NCI-H2081 (cell line): Measurements from ENCODE around the gene RANBP9.

Experiments used
- DNase-seq, 2 experiments: peaks; one replicate each; lab custom pipeline; 2025; lab: John Stamatoyannopoulos, UW

The RANBP9 gene

GRCh38 chr6:13710552-13711323 is 897 bp downstream of the RANBP9 start:
- peak; percentile 6 to 41 for DNase-seq

- DNase-seq, result peak in 1 of 2 experiments; percentile 7
These were observed 1.7 kb downstream of the RANBP9 start for GRCh38 chr6:13709689-13710551.

GRCh38 chr6:13708736-13709135 is 2.9 kb downstream of the RANBP9 start:
- no peak for DNase-seq

GRCh38 chr6:13703496-13703895 is 8.1 kb downstream of the RANBP9 start:
- no peak for DNase-seq

- DNase-seq, result no peak
These were observed 8.8 kb downstream of the RANBP9 start for GRCh38 chr6:13702809-13703302.

- no peak for DNase-seq
These were observed 11.4 kb downstream of the RANBP9 start for GRCh38 chr6:13700232-13700631.

- no peak for DNase-seq
These were observed 12.9 kb downstream of the RANBP9 start for GRCh38 chr6:13698715-13699114.

- DNase-seq, result no peak
These were observed 13.8 kb downstream of the RANBP9 start for GRCh38 chr6:13697857-13698256.

- DNase-seq, result no peak
These were observed 15.4 kb downstream of the RANBP9 start for GRCh38 chr6:13696226-13696625.

- DNase-seq, result no peak
These were observed 16.4 kb downstream of the RANBP9 start for GRCh38 chr6:13695252-13695651.

- DNase-seq, result no peak
These were observed 17.1 kb downstream of the RANBP9 start for GRCh38 chr6:13694562-13694961.

GRCh38 chr6:13689511-13690256 is 22.0 kb downstream of the RANBP9 start:
- no peak for DNase-seq

GRCh38 chr6:13688692-13689196 is 22.9 kb downstream of the RANBP9 start:
- DNase-seq, result no peak

- no peak for DNase-seq
These were observed 23.7 kb downstream of the RANBP9 start for GRCh38 chr6:13687917-13688351.

- no peak for DNase-seq
These were observed 26.8 kb downstream of the RANBP9 start for GRCh38 chr6:13684855-13685254.

- DNase-seq, result no peak
These were observed 28.6 kb downstream of the RANBP9 start for GRCh38 chr6:13683038-13683437.

- no peak for DNase-seq
These were observed 29.3 kb downstream of the RANBP9 start for GRCh38 chr6:13682346-13682745.

GRCh38 chr6:13681305-13682061 is 30.2 kb downstream of the RANBP9 start:
- DNase-seq, result no peak

GRCh38 chr6:13680448-13680968 is 31.1 kb downstream of the RANBP9 start:
- DNase-seq, result no peak

- DNase-seq, result no peak
These were observed 31.6 kb downstream of the RANBP9 start for GRCh38 chr6:13679996-13680395.
